Measurements from ENCODE around the gene GPR62.
A peak's percentile ranks its signal among the peaks of the same experiment; 100 is the strongest.
"Not testable (repeated sequence)": the region's sequence is repeated elsewhere in the genome, so short reads cannot be mapped to it uniquely, and the experiment has no call there.

The GPR62 gene

DNA sequence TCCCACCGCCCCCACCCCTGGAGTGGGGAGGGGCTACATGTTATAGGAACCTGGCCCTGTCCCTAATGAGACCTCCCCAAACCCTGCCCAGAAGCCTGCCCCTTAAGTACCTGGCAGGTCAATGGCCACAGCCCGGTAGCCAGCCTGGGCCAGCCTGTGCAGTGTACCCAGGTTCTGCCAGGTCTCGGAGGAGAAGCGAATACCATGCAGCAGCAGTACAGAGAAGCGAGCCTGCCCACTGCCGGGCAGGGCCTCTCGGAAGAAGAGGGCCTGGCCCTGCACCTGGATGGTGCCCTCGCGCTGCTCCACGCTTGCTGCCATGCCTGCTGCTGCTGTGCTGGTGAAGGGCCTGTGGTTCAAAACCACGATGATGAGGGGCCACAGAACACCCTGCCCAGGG, 16.2 kb downstream of the GPR62 start:
- no peak for DNase-seq

DNA sequence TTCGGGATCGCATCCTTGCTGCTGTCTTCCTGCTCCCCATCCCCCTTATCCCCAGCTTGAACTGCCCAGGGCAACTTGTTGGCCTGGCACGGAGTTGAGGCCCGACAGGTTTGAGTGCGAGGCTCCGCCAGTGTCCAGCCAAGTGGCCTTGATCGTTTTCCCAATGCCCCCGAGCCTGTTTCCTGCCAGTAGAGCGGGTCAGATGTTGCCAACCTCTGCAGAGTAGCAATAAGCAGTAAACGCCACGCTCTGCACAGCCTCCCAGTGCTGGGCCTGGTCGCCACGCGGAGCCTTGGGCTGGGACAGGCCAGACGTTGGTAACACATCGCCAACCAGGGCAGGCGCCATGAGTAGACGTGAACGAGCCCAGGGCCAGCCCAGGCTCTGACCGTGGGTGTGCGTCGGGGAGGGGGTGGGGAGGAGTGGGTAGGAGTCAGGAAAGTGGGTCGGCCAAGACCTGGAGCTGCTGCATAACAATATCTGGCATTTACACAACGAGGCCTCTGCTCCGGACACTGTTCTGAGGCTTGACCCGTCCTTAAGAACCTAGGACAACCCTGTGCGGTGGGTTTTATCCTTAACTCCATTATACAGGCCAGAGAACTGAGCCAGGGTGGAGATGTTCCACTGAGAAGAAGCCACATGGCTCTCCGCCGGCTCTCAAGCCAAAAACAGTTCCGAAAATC, 19.2 kb downstream of the GPR62 start:
- DNase-seq: no peak

DNA sequence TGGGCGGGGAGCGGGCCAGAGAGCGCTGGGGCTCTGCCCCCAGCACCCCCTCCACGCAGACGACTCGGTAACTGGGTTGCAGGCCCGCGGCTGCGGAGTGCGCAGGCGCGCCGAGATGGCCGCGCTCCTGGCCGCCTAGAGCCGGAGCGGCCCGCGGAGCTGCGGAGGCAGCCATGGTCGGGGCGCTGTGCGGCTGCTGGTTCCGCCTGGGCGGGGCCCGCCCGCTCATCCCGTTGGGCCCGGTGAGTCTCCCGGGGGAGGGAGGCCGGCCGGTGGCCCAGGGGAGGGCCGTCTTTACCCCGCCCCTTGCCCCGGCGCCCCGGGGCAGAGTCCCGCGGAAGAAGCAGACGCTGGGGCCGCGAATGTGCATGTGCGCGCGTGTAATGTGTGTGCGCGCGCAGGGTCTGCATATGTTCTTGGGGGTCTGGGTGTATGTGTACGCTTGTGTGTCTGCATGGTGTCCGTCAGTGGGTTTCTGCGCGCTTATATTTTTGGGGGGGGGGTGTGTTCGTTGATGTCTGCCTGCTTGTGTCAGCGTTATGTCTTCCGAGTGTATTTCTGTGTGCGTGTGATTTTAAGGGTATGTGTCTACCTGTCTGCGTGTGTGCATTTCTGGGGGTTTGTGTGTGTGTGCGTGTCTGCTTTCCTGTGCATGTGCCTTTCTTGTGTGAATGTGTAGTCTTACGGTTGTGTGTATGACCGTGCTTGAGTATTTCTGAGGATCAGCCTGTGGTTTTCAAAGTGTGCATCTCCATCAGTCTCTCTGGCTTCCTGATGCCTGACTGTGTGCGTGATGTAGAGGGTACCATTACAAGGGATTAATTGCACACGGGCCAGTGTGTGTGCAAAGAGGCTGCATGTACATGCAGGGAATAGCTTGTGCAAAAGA, 20.0 kb downstream of the GPR62 start, which contains the start of gene ABHD14A:
ABHD14A (plus strand) TSS at position 102 of the 889 bp plus-strand sequence; CDS start at position 174, 72 bp downstream.
- DNase-seq: peak; percentile 78 to 83

DNA sequence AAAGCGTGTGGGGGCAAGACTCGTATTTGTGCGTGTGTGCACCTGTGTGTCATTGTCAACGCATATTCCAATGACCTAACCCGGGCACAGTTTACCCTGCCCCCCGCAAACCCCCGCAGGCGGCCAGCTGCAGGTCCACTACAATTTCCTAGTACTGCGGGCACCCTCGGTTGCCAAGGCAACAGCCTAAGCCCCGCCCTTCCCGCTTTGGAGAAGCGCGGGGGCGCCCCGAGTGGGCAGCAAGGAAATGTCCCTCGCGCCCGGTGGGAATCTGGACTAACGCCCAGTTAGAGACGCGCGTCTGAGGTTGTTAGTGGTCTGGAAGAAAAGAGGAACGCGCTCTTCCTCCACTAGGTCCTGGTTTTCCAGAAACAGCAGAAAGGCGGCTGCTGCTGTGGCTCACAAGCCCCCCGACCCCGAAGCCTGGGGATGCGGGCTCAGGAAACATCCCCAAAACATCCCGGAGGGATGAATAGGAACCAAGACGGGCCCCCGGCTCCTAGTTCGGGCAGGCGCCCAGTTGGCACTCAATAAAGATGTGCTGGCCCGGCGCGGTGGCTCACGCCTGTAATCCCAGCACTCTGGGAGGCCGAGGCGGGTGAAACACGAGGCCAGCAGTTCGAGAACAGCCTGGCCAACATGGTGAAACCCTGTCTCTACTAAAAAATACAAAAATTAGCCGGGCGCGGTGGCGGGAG, 20.8 kb downstream of the GPR62 start:
- DNase-seq: peak in 1 of 2 experiments; percentile 61

DNA sequence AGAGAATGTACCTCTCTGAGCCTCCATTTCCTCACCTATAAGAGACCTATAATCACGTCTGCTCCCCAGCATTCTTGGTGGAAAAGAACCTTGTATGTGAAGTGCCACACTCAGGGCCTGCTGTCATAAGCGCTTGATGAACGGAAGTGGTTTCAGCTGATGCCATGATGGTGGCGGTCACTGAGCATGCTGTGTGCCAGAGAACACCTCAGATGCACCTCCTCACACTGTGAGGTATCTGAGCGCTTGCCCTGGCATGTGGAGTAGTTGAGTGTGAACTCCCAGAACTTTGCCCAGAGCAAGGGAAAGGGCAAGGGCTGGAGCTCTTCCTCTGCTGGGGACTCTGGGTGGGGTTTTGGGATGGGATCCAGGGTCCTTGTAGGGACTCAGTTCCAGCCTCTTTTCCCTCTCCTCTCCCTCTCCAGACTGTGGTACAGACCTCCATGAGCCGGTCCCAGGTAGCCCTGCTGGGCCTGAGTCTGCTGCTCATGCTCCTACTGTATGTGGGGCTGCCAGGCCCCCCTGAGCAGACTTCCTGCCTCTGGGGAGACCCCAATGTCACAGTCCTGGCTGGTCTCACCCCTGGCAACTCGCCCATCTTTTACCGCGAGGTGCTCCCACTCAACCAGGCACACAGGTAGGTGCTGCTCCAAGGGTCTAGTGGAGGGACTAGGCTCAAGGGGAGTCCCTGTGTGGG, 22.4 kb downstream of the GPR62 start:
- DNase-seq: no peak

DNA sequence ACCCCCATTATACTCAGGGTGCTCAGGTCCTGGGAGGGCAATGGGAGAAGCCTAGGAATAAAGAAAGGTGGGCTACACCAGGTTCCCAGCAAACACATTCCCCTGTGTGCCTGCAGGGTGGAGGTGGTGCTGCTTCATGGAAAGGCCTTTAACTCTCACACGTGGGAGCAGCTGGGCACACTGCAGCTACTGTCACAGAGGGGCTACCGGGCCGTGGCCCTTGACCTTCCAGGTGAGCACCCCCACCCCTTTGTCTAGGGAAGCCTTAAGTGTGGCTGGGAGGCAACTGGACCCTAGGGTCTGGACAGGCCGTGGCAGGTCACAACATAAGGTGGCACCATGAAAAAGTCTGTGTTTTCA, 22.9 kb downstream of the GPR62 start:
- DNase-seq: no peak

DNA sequence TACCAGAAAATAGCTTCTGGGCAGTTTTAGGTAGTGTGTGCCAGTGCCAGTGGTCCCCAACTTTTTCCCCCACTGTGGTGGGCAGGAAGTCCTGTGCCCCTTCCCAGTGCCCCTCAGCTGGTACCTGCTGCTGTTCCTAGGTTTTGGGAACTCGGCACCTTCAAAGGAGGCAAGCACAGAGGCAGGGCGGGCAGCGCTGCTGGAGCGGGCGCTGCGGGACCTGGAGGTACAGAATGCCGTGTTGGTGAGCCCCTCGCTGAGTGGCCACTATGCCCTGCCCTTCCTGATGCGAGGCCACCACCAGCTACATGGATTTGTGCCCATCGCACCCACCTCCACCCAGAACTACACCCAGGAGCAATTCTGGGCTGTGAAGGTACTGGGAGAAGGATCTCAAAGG, 25.1 kb downstream of the GPR62 start:
- no peak for DNase-seq

DNA sequence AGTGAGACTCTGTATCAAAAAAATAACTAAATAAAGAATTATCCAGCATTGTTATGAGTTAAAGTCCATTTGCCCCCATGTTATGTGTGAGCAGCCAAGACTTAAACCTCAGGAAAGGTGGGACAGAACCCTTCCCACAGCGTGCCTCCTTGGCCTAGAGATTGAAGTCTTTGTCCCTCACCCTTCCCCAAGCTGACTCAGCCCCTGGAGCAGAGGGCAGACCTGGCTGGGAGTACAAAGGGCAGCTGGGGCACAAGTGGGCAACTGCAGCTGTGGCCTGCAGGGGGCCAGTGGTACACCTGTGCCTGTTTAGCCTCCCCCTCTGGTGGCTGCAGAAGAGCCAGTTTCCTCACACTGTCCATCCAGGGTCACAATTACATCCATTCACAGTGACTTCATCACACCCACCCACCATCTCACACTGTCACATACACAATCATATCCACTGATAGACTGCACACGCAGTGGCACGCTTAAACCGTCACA, 27.2 kb downstream of the GPR62 start:
- no peak for DNase-seq

DNA sequence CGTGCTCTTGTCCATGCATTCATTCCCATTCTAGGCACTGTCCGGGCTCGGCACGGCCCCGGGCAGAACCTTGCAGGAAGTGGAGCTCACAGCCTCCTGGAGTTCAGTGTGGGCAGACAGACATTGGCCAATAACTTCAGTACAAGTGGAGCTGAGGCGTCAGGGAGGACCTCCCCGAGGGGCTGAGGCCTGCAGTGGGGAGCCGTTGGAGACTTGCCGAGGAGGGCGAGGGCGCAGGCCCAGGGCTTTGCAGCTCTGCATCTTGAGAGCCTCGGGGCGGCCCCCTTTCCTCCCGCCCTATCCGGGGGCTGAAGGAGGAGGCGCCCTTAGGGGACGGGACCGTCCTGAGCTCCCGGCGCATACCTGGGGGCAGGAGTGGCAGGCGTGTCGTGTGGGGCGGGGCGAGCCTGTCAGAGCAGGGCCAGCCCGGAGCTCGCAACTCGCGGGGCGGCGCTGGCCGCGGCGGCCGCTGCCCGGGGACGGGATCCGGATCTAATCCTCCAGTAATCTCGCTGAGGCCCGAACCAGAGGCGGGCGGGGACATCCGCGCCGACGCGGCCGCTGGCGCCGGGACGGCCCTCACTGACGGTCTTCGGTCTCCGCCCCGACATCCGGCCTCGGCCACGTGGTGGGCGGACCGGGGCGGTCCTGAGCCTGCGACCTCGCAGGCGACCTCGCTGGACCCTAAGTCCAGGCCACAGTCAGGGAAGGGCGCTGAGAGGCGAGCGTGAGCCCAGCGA, 27.8 kb downstream of the GPR62 start, which contains the start of gene ACY1:
ACY1 (plus strand) TSS at position 698 of the 740 bp plus-strand sequence. CDS start 530 bp downstream, outside the sequence.
- peak; percentile 85 to 88 for DNase-seq

DNA sequence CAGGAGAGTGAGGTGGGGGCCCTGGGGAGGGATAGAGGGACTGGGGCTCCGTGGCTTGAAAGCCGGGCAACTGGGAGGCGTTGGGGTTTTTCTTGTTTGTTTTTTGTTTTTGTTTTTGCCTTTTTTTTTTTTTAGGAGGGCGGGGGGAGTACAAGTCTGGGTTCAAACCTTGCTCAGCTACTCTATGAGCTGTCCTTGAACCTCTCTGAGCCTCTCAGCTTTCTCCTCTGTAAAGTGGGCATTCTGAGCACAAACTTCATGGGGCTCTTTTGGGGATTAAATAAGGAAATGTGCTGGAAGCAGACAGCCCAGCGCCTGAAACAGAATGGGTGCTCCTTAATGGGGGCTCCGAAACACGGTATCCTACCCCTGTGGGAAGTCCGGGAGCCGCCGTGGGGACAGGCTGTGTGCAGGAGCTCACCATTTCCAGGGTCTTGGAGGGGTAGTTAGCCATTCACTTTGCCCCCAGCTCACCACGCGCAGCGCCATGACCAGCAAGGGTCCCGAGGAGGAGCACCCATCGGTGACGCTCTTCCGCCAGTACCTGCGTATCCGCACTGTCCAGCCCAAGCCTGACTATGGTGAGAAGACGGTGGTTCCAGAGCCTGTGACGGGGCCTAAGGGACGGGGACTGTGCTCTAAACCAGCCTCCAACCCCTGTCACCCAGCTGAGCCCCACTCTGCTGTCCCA, 28.5 kb downstream of the GPR62 start:
- no peak for DNase-seq

DNA sequence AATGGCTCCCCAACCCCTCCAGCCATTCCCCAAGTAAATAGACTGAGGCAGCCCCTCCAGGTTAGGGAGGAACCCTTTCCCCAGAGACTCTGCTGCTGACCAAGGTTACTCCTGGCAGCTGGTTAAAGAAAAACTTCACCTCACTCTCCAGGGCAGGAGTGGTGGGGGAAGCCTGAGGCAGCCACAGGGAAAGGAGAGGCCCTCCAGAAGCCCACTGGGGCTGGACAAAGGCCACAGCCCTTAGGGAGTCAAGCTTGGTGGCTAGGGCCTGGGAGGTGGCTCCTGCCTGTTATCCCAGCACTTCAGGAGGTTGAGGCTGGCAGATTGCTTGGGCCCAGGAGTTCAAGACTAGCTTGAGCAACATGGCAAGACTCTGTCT, 29.1 kb downstream of the GPR62 start:
- DNase-seq: no peak

DNA sequence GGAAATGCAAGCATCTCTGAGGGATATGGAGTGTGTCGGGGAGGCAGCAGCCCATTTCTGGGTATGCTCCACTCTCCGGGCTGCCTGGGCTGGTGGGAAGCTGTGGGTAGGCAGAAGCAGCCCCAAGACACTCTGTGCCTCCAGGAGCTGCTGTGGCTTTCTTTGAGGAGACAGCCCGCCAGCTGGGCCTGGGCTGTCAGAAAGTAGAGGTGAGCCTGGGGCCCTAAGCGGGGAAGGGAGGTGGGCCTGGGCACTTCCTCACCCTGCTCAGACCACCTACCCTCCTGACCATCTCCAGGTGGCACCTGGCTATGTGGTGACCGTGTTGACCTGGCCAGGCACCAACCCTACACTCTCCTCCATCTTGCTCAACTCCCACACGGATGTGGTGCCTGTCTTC, 29.9 kb downstream of the GPR62 start:
- DNase-seq: no peak

DNA sequence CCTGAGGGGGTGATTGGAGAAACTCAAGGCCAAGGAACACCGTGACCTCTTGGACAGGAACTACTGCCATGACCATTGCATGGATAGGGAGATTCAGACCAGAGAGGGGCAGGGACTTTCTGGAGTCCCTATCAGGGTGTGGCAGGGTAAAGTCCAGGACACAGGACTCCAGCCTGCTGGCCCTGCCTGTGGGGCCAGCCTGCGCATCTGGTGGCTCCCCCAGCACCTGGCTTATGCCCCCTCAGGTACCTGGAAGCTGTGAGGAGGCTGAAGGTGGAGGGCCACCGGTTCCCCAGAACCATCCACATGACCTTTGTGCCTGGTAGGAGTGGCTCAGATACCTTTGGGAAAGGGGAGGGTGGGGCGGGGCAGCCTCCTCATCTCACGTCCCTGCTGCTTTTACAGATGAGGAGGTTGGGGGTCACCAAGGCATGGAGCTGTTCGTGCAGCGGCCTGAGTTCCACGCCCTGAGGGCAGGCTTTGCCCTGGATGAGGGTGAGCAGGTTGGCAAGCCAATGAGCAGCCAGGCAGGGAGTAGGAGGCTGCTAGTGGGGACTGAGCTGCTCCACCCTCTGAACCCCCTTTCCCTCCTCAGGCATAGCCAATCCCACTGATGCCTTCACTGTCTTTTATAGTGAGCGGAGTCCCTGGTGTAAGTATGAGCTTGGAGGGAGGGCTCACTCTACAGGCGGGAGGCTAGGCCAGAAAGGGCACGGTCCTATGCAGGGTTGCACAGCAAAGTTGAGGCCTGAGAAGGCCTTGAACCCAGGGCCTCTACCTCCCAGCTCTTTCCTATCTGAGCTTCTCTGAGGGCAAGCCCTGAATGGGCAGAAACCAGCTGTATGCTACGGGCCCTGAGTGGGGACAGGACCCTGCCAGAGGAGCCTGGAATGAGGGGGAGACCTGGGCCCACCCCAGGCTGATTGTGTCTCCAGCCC, 31.1 kb downstream of the GPR62 start:
- DNase-seq: no peak

DNA sequence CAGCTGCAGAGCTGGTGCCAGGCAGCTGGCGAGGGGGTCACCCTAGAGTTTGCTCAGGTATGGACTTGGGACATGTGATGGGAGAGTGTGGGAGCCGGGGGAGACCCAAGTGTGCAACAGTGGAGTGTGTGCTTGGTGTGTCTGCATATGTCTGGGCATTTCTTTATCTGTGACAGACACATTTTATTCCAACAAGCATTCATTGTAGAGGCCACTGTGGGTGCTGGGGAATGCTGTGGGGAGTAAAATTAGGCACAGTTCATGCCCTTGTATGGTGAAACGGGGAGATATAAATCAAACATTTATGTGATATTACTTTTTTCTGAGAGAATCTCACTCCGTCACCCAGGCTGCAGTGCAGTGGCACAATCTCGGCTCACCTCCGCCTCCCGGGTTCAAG, 32.4 kb downstream of the GPR62 start:
- DNase-seq: no peak

DNA sequence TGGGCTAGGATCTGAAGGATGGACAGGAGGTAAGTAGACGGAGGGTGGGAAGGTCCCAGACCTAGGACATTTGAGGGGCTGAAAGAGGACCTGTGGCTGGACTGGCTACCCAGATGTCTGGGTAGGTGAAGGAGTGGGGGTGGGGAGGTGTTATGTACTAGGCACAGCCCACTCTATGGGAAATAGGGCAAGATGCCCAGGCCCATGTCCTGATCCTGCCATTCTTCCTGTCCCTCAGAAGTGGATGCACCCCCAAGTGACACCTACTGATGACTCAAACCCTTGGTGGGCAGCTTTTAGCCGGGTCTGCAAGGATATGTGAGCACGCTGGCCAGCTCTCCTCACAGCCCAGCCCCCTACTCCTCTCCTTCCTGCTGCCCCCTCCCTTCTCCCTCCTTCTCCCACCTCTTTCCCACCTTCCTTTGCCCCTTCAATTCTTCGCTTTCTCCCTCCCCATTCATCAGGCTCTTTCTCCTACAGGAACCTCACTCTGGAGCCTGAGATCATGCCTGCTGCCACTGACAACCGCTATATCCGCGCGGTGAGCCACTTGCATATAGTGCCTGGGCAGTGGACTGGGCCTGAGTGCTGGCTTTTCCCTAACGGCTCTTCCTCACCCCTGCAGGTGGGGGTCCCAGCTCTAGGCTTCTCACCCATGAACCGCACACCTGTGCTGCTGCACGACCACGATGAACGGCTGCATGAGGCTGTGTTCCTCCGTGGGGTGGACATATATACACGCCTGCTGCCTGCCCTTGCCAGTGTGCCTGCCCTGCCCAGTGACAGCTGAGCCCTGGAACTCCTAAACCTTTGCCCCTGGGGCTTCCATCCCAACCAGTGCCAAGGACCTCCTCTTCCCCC, 33.3 kb downstream of the GPR62 start:
- DNase-seq: no peak

DNA sequence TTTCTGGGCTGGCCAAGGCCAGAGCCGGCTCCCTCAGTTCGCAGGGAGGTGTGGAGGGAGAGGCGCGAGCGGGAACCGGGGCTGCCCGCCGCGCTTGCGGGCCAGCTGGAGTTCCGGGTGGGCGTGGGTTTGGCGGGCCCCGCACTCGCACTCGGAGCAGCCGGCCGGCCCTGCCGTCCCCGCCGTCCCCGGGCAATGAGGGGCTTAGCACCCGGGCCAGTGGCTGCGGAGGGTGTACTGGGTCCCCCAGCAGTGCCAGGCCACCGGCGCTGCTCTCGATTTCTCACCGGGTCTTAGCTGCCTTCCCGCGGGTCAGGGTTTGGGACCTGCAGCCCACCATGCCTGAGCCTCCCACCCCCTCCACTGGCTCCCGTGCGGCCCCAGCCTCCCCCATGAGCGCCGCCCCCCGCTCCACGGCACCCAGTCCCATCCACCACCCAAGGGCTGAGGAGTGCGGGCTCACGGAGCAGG, 35.4 kb downstream of the GPR62 start:
- peak in 1 of 2 experiments; percentile 40 for DNase-seq

DNA sequence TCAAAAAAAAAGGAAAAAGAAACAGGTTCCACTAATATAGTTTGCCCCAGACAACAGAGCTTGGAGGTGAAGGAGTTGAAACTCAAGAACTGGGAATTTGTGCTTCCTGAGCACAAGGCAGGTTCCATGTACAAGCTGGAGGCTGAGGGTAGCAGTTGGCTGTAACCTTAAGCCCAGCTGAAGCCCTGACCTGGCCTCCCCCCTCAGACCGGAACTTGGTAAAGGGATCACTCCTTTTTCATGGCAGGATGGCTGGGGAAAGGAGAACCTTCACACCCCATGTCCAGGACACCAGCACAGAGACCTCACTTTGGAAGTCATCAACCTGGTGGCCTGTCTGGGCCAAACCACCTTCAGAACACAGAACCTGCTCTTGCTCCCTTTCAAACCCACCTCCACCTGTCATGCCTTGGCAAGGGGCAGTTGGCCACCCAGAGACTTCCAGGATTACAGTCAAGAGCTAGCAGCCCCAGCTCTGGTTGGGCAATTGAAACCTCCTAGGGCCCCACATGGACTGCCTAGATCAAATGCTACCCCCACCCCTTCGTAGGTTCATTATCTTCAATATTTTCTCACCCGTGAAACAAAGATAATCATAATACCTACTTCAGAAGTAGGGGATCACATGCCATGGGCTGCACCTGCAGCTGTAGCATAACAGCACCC, 37.0 kb downstream of the GPR62 start:
- DNase-seq: peak in 1 of 2 experiments; percentile 48

DNA sequence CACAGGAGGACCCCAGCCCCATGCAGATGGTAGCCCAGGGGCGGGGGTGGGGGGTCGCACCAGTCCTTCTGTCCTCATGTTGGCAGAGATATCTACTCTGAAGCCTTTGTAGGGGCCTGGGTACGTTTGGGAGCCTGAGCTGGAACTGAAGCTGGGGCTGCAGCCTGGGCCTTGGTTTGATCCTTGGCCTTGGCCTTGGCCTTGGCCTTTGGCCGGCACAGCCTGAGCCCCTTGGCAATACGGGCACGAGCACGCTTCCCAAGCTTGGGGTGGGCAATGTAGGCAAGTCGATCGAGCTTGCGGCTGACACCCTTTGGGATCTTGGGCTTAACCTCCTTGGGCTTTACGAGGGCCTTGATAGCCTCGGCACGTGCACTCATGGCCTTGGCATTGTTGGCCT, 38.5 kb downstream of the GPR62 start:
- not testable (repeated sequence) for DNase-seq
